Astrocyte of the cerebellum (primary cell): ENCODE results near the gene OPCML.

Experiments used
- DNase-seq: peaks from one replicate; pipeline ENCODE4 v3.0.0-alpha.2; 2011; ENCODE audit warnings: low read depth
- H3K4me3 ChIP-seq: 2 replicates; pipeline ENCODE4 v1.5.1; 2011; ENCODE audit warnings: mild to moderate bottlenecking, low read depth, low read length, moderate library complexity
- in situ Hi-C: cut with HindIII; loops from 2 replicates; pipeline ENCODE4 v1.10.0; 2017; ENCODE audit warnings: low sequenced_read_pairs
- TF ChIP-seq, protein P1 (sequence below): IDR thresholded peaks from 2 replicates; pipeline ENCODE4 v1.5.1; 2012; ENCODE audit warnings: low read length, low read depth, moderate library complexity, mild to moderate bottlenecking; ENCODE audit errors: missing control alignments

The OPCML gene

DNA sequence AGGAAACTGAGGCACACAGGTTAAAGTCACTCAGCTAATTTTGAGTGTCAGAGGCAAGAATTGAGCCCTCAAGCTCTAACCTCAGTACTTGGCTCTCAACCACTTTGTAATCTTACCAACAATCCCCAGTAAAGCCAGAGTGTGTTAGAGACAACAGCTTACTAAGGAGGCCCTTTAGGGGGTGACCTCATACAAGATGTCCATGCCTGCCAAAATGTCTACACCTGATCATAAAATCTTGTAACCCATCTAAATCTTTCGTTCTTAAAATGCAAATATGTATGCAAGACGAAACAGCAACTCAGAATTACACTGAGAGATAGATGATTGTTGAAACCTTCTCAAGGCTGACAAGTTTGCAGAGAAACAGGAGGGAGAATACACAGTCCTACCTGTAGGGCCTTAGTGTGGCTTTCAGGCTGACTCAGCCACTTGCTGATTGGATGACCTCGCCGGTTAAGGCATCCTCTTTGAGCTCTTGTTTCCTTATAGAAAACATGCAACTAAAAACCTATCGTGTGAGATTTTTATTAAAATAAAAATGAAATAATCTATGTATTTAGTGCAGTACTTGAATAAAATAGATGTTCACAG, 143.2 kb downstream of the OPCML start:
- in situ Hi-C loops = no loop called here
- TF ChIP-seq, protein P1, sequence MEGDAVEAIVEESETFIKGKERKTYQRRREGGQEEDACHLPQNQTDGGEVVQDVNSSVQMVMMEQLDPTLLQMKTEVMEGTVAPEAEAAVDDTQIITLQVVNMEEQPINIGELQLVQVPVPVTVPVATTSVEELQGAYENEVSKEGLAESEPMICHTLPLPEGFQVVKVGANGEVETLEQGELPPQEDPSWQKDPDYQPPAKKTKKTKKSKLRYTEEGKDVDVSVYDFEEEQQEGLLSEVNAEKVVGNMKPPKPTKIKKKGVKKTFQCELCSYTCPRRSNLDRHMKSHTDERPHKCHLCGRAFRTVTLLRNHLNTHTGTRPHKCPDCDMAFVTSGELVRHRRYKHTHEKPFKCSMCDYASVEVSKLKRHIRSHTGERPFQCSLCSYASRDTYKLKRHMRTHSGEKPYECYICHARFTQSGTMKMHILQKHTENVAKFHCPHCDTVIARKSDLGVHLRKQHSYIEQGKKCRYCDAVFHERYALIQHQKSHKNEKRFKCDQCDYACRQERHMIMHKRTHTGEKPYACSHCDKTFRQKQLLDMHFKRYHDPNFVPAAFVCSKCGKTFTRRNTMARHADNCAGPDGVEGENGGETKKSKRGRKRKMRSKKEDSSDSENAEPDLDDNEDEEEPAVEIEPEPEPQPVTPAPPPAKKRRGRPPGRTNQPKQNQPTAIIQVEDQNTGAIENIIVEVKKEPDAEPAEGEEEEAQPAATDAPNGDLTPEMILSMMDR = no peak
- H3K4me3 ChIP-seq = no peak overlapping the region
- DNase-seq = no peak

DNA sequence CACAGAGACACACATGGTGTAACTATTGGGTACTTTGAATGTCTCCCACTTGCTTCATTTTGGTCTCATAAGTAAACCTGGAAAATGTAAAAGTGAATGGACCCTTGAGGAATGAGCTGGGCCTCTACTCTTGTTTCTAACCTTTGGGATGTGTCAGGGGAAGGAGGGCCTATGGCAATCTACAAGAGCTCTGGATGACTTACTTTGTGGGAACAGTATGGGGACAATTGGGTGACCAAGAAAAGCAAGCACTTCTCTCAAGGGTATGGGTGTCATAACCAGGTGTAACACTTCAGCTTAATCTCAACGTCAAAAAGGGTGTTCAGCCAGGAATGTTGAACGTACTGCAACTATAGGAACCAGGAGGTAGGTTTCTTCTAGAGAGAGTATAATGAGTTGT, 144.0 kb downstream of the OPCML start:
- TF ChIP-seq, protein P1 = no peak
- in situ Hi-C loops = no loop called here
- no peak for DNase-seq
- H3K4me3 ChIP-seq = no peak overlapping the region

DNA sequence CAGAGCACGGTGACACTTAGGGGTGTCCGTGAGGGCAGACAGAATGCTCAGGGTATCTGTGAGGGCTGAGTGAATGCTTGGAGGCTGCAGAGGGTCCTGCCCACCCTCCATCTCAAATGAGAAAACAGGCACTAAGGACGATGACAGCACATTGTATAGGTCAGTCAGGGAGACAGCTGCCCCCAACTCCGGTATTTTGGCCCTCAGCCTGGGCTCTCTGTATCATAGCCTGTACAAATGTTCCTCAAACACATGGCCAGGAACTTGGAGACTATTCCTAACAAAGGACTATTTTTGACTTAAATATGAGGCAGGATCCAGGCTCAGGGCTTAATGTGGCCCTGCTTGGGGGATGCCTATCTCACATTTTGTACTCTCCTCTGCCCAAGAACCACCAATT, 145.4 kb downstream of the OPCML start:
- H3K4me3 ChIP-seq = no peak overlapping the region
- TF ChIP-seq, protein P1 = no peak
- no peak for DNase-seq
- in situ Hi-C loops = no loop called here

DNA sequence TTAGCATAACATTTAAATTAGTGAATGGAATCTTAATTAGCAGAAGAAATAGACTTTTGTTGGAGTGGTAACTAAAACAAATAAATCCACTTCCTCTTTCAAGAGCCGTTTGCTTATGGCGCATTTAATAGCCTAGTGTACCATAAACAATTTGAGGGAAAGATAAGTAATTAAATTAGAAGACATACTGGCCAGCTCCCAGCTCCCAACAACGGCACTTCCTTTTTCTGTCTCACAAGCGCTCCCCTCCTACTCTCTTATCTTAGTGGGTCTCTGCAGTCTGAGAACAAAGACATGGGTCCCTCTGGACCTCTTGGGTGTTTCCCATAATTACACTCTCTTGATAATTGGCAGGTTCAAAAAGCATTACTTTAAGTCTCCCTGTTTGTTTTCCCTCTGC, 146.0 kb downstream of the OPCML start:
- in situ Hi-C loops = no loop called here
- DNase-seq = no peak
- TF ChIP-seq, protein P1 = no peak

DNA sequence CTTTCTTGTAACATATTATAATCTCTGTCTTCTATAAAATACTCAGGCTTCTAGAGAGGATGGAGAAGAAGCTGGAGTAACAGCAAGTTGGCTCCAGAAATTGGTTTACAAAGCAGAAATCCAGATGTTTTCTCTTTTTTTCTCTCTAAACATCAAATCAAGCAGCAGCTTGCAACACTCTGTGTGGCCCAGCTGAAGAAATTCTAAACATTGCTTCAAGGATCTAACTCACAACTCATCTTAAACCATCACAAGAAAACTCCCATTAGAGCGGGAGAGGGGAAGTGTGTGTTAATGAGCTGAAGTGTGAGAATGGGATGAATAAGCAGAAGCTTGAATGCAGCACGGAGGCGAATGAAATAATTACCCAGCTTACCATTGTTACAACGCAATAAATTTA, 146.5 kb downstream of the OPCML start:
- TF ChIP-seq, protein P1 = no peak
- DNase-seq = no peak
- in situ Hi-C loops = no loop called here
- no peak overlapping the region for H3K4me3 ChIP-seq

More for the DNA sequence above, 146.0 kb downstream of the OPCML start:
- H3K4me3 ChIP-seq = no peak overlapping the region

DNA sequence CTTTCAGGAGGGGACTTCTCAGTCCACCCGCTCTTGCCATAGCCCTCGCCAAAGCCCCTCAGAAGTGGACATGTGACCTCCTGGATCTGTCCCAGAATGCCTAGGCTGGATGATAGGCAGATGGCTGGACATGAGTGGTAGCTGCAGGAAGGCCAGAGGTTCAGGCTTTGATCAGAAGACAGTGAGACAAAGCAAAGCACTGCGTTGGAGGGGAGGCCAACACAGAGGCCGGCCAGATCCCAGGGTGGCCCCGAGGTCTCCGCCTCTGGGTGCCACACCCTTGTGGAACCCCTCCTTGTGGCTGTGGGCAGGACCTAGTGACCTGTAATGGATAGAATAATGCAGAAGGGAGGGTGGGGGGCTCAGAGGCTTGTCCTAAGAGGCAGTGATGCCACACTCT, 147.6 kb downstream of the OPCML start:
- in situ Hi-C loops = no loop called here
- no peak for DNase-seq
- TF ChIP-seq, protein P1 = no peak
- H3K4me3 ChIP-seq = no peak overlapping the region
